Measurements from ENCODE around the gene CEP112.
"Not testable (repeated sequence)": the region's sequence is repeated elsewhere in the genome, so short reads cannot be mapped to it uniquely, and the experiment has no call there.

The CEP112 gene

GRCh38 chr17:65712383-65713267 is 479.3 kb downstream of the CEP112 start:
- no peak for FAIRE-seq

GRCh38 chr17:65711671-65712276 is 480.2 kb downstream of the CEP112 start:
- no peak for FAIRE-seq

GRCh38 chr17:65707780-65708179 is 484.2 kb downstream of the CEP112 start:
- no peak for FAIRE-seq

GRCh38 chr17:65704731-65705130 is 487.2 kb downstream of the CEP112 start:
- no peak for FAIRE-seq

GRCh38 chr17:65703891-65704290 is 488.0 kb downstream of the CEP112 start:
- no peak for FAIRE-seq

GRCh38 chr17:65699459-65699858 is 492.5 kb downstream of the CEP112 start:
- FAIRE-seq = no peak

GRCh38 chr17:65698381-65699061 is 493.4 kb downstream of the CEP112 start:
- no peak for FAIRE-seq

- FAIRE-seq = no peak
These were observed 494.3 kb downstream of the CEP112 start for GRCh38 chr17:65697661-65698060.

- FAIRE-seq = no peak
These were observed 495.1 kb downstream of the CEP112 start for GRCh38 chr17:65696739-65697394.

- no peak for FAIRE-seq
These were observed 497.3 kb downstream of the CEP112 start for GRCh38 chr17:65694601-65695000.

GRCh38 chr17:65690626-65691310 is 501.2 kb downstream of the CEP112 start:
- FAIRE-seq = no peak

GRCh38 chr17:65688307-65688706 is 503.6 kb downstream of the CEP112 start:
- FAIRE-seq = no peak

- no peak for FAIRE-seq
These were observed 506.8 kb downstream of the CEP112 start for GRCh38 chr17:65685110-65685509.

- no peak for FAIRE-seq
These were observed 507.3 kb downstream of the CEP112 start for GRCh38 chr17:65684631-65685030.

- no peak for FAIRE-seq
These were observed 508.5 kb downstream of the CEP112 start for GRCh38 chr17:65683428-65683827.

GRCh38 chr17:65681763-65682162 is 510.2 kb downstream of the CEP112 start:
- FAIRE-seq = not testable (repeated sequence)

- FAIRE-seq = no peak
These were observed 512.6 kb downstream of the CEP112 start for GRCh38 chr17:65679165-65679845.

- no peak for FAIRE-seq
These were observed 513.4 kb downstream of the CEP112 start for GRCh38 chr17:65678546-65678945.

- FAIRE-seq = no peak
These were observed 514.0 kb downstream of the CEP112 start for GRCh38 chr17:65677932-65678331.

GRCh38 chr17:65674246-65675045 is 517.5 kb downstream of the CEP112 start:
- no peak for FAIRE-seq

Measured in TTC549 (cell line).